Measurements from ENCODE around the gene KRT40. TPM values are rescaled to one million over a fixed set of nuclear protein-coding genes. Genes with fewer than 3 reads are reported as not detected.

Gene KRT40
- total RNA-seq, 1 experiment from 2014 or later = not detected

DNA sequence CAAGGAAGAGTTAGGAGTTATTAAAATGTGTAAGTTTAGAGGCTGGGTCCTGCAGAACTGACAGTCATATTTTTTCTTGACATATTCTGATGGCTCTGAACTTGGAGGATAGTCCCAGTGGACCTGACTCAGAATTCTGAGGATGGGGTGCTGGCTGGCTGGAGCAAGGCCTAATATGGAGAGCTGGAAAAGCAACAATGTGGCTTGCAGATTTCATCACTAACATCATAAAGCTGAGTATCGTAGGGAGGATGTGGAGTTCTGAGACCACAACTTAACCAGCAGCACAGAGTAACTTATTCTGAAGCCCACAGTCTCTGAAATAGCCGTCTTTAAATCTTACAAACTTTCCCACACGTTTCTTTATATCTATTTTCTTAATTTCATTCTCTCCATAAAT is 40.6 kb upstream of the KRT40 start:
- Histone ChIP-seq H3F3A (ENCODE audit: insufficient read depth, low read depth) (peaks cover 28% of the 10 kb centered on the region), H3K27me3 (ENCODE audit: insufficient read depth, low read depth) (no peaks in the 10 kb centered on the region), H3K4me3 (no peak overlapping the region), H3K4me2 (no peak overlapping the region), H3K9me3 (ENCODE audit: insufficient read depth, low read depth) (peaks cover 13% of the 10 kb centered on the region; the same call in 1 of the 2 replicates), H3K36me3 (ENCODE audit: low read depth) (no peaks in the 10 kb centered on the region), H4K20me1 (ENCODE audit: insufficient read depth) (no peaks in the 10 kb centered on the region), H3K4me1 (replicated peaks; ENCODE audit: insufficient read depth) (peaks cover 30% of the 10 kb centered on the region), H3K9me2 (ENCODE audit: insufficient read depth) (no peaks in the 10 kb centered on the region), H3K79me2 (ENCODE audit: low read depth) (no peaks in the 10 kb centered on the region), H2AFZ (no peak overlapping the region), H3K27ac (no peak overlapping the region)
- no peak for TF ChIP-seq EZH2 (IDR thresholded peaks at IDR 0.05; ENCODE audit: low read depth)
- no TSS peak for BruUV-seq (replicated peaks)
- CTCF ChIA-PET = no interaction called here
- no peak for DNase-seq
- intact Hi-C loops (cut with micrococcal nuclease; ENCODE audit: unreplicated experiment) = no loop called here
- POLR2A ChIA-PET (ENCODE audit: unreplicated experiment) = no interaction called here

DNA sequence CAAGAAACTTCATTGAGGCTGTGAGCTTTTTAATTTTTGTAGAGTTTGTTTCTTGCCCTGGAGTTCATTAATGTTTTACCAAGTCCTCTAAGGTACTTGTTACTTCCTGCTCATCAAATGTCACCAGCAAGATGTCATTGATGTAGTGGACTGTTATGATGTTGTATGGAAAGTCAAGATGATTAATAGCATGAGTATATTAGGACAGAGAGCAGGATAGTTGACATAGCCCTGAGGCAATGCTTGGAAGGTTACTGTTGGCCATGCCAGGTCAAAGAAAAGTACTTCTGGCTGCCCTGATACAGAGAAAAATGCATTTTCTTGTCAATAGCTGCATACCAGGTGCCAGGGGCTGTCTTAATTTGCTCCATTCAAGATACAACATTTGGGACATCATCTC is 36.2 kb upstream of the KRT40 start:
- no peak overlapping the region for H3K4me3 ChIP-seq
- peak overlapping the region; percentile 46; the same call in 1 of the 2 replicates for H3K27ac ChIP-seq
- H2AFZ ChIP-seq = no peak overlapping the region
- H3K9me2 ChIP-seq (ENCODE audit: insufficient read depth) = no peaks in the 10 kb centered on the region
- H3F3A ChIP-seq (ENCODE audit: insufficient read depth, low read depth) = peaks cover 19% of the 10 kb centered on the region
- H3K4me1 ChIP-seq (replicated peaks; ENCODE audit: insufficient read depth) = peaks cover 30% of the 10 kb centered on the region
- H3K27me3 ChIP-seq (ENCODE audit: insufficient read depth, low read depth) = no peaks in the 10 kb centered on the region
- BruUV-seq (replicated peaks) = no TSS peak
- ChIA-PET POLR2A (ENCODE audit: unreplicated experiment) (interaction anchor here (0.5 to 0.7 kb wide), 2 partner anchors 16 to 484 kb away, joined by 3 read pairs; no protein-coding TSS in a partner anchor), CTCF (interaction anchor here (0.7 kb wide), 1 partner anchor 32 kb away, joined by 3 read pairs; no protein-coding TSS in a partner anchor)
- intact Hi-C loops (cut with micrococcal nuclease; ENCODE audit: unreplicated experiment) = loop anchor here (2.0 kb wide), 1 partner anchor 62 kb away; no protein-coding TSS in a partner anchor
- TF ChIP-seq EZH2 (IDR thresholded peaks at IDR 0.05; ENCODE audit: low read depth) = no peak
- TF ChIP-seq, protein P1, sequence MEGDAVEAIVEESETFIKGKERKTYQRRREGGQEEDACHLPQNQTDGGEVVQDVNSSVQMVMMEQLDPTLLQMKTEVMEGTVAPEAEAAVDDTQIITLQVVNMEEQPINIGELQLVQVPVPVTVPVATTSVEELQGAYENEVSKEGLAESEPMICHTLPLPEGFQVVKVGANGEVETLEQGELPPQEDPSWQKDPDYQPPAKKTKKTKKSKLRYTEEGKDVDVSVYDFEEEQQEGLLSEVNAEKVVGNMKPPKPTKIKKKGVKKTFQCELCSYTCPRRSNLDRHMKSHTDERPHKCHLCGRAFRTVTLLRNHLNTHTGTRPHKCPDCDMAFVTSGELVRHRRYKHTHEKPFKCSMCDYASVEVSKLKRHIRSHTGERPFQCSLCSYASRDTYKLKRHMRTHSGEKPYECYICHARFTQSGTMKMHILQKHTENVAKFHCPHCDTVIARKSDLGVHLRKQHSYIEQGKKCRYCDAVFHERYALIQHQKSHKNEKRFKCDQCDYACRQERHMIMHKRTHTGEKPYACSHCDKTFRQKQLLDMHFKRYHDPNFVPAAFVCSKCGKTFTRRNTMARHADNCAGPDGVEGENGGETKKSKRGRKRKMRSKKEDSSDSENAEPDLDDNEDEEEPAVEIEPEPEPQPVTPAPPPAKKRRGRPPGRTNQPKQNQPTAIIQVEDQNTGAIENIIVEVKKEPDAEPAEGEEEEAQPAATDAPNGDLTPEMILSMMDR (conservative IDR thresholded peaks at IDR 0.05) = no peak
- H4K20me1 ChIP-seq (ENCODE audit: insufficient read depth) = no peaks in the 10 kb centered on the region
- no peaks in the 10 kb centered on the region for H3K79me2 ChIP-seq (ENCODE audit: low read depth)
- DNase-seq = peak; percentile 34 to 90
- H3K4me2 ChIP-seq = peak overlapping the region; percentile 5
- H3K9me3 ChIP-seq (ENCODE audit: insufficient read depth, low read depth) = peaks cover 13% of the 10 kb centered on the region; the same call in 1 of the 2 replicates
- H3K36me3 ChIP-seq (ENCODE audit: low read depth) = no peaks in the 10 kb centered on the region

DNA sequence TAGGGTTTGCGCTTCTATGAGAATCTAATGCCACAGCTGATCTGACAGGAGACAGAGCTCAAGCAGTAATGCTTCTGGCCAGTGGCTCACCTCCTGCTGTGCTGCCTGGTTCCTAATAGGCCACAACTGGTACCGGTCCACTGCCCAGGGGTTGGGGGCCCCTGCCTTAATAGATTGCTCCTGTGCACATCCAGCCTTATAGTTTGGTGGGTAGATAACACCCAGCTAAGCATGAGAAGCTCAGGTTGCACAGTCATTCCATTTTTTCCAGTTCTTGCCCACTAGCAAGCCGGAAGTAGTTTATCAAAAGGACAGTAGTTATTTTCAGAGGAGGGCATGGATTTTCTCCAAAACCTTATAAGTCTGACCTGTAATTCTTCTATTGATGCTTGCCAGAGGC is 35.3 kb upstream of the KRT40 start:
- TF ChIP-seq EZH2 (IDR thresholded peaks at IDR 0.05; ENCODE audit: low read depth) = no peak
- TF ChIP-seq, protein P1 (conservative IDR thresholded peaks at IDR 0.05) = no peak
- H3K27me3 ChIP-seq (ENCODE audit: insufficient read depth, low read depth) = no peaks in the 10 kb centered on the region
- ChIA-PET POLR2A (ENCODE audit: unreplicated experiment) (no interaction called here), CTCF (no interaction called here)
- H3K9me2 ChIP-seq (ENCODE audit: insufficient read depth) = no peaks in the 10 kb centered on the region
- H3K27ac ChIP-seq = no peak overlapping the region
- intact Hi-C loops (cut with micrococcal nuclease; ENCODE audit: unreplicated experiment) = no loop called here
- no peaks in the 10 kb centered on the region for H3K36me3 ChIP-seq (ENCODE audit: low read depth)
- H3K9me3 ChIP-seq (ENCODE audit: insufficient read depth, low read depth) = peaks cover 13% of the 10 kb centered on the region; the same call in 1 of the 2 replicates
- no peak overlapping the region for H2AFZ ChIP-seq
- H3K79me2 ChIP-seq (ENCODE audit: low read depth) = no peaks in the 10 kb centered on the region
- no peak overlapping the region for H3K4me3 ChIP-seq
- no peak overlapping the region for H3K4me2 ChIP-seq
- no peaks in the 10 kb centered on the region for H4K20me1 ChIP-seq (ENCODE audit: insufficient read depth)
- DNase-seq = no peak
- peaks cover 39% of the 10 kb centered on the region for H3K4me1 ChIP-seq (replicated peaks; ENCODE audit: insufficient read depth)
- H3F3A ChIP-seq (ENCODE audit: insufficient read depth, low read depth) = peaks cover 19% of the 10 kb centered on the region
- no TSS peak for BruUV-seq (replicated peaks)

DNA sequence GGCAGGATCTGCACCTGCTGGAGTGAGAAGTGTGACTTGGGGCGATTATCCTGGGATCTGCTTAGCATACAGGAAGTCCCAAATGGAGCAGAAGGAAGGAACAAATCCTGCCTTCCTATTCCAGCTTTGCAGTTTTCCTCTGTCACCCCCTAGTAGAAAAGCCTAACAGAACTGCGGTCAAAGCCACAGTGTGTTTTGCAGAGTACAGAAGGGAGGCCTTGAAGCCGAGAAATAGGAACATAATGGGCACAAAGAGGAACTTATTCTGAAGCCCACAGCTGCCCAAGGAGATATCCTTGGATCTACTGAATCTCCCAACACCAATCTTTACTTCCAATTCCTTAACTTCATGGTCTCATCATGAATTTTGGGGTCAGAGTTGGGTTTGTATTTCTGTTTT is 34.4 kb upstream of the KRT40 start:
- peaks cover 27% of the 10 kb centered on the region for H3F3A ChIP-seq (ENCODE audit: insufficient read depth, low read depth)
- H3K27me3 ChIP-seq (ENCODE audit: insufficient read depth, low read depth) = no peaks in the 10 kb centered on the region
- no peak for TF ChIP-seq EZH2 (IDR thresholded peaks at IDR 0.05; ENCODE audit: low read depth)
- TF ChIP-seq, protein P1 (conservative IDR thresholded peaks at IDR 0.05) = no peak
- peaks cover 8% of the 10 kb centered on the region; the same call in 1 of the 2 replicates for H3K9me3 ChIP-seq (ENCODE audit: insufficient read depth, low read depth)
- H3K4me3 ChIP-seq = no peak overlapping the region
- no peaks in the 10 kb centered on the region for H3K79me2 ChIP-seq (ENCODE audit: low read depth)
- no peaks in the 10 kb centered on the region for H3K36me3 ChIP-seq (ENCODE audit: low read depth)
- CTCF ChIA-PET = no interaction called here
- POLR2A ChIA-PET (ENCODE audit: unreplicated experiment) = no interaction called here
- no peaks in the 10 kb centered on the region for H4K20me1 ChIP-seq (ENCODE audit: insufficient read depth)
- DNase-seq = no peak
- no peak overlapping the region for H3K4me2 ChIP-seq
- no peak overlapping the region for H3K27ac ChIP-seq
- no peaks in the 10 kb centered on the region for H3K9me2 ChIP-seq (ENCODE audit: insufficient read depth)
- BruUV-seq (replicated peaks) = no TSS peak
- intact Hi-C loops (cut with micrococcal nuclease; ENCODE audit: unreplicated experiment) = no loop called here
- no peak overlapping the region for H2AFZ ChIP-seq
- peaks cover 48% of the 10 kb centered on the region for H3K4me1 ChIP-seq (replicated peaks; ENCODE audit: insufficient read depth)
